ENCODE results near the gene WDR73.

- TF ChIP-seq REST (IDR thresholded peaks at IDR 0.05; ENCODE audit: borderline replicate concordance) (no peak), REST (CRISPR knock-in tag; IDR thresholded peaks at IDR 0.05; ENCODE audit: low read depth) (no peak), FOXM1 (IDR thresholded peaks at IDR 0.05; ENCODE audit: low read depth) (no peak), FOXM1 (CRISPR knock-in tag; IDR thresholded peaks at IDR 0.05; ENCODE audit: low read depth) (no peak), TBP (optimal IDR thresholded peaks at IDR 0.05; ENCODE audit: low read depth, low read length) (no peak), MAX (CRISPR knock-in tag; IDR thresholded peaks at IDR 0.05) (no peak), WHSC1 (IDR thresholded peaks at IDR 0.05; ENCODE audit: low read length) (no peak), ZNF274 (IDR thresholded peaks at IDR 0.05; ENCODE audit: borderline replicate concordance, low read depth, low read length) (no peak), SREBF2 (CRISPR knock-in tag; IDR thresholded peaks at IDR 0.05) (no peak), TARDBP (IDR thresholded peaks at IDR 0.05) (no peak)
Measured at GRCh38 chr15:84702961-84703482, 48.9 kb upstream of the WDR73 start.
